OCI-LY1 (cell line): ENCODE measurements around the gene KRTAP10-2.

Source experiments
- EZH2 ChIP-seq: fragments of 200-600 bp; sonication (generic), shearing (Covaris generic); IDR thresholded peaks from 2 replicates; pipeline ENCODE4 v1.8.0; 2017; ENCODE audit warnings: borderline replicate concordance, mixed run types, mild to moderate bottlenecking, antibody characterized with exemption, low read length, moderate library complexity, mixed read lengths
- TF ChIP-seq, protein P1 (sequence below): fragments of 200-600 bp; sonication (generic), shearing (Covaris generic); IDR thresholded peaks from 2 replicates; pipeline ENCODE4 v1.5.1; 2017; ENCODE audit warnings: mild to moderate bottlenecking, antibody characterized with exemption, low read length, moderate library complexity, mixed read lengths

GRCh38 chr21:44548381-44548780, 2.9 kb downstream of the KRTAP10-2 start:
- TF ChIP-seq, protein P1, sequence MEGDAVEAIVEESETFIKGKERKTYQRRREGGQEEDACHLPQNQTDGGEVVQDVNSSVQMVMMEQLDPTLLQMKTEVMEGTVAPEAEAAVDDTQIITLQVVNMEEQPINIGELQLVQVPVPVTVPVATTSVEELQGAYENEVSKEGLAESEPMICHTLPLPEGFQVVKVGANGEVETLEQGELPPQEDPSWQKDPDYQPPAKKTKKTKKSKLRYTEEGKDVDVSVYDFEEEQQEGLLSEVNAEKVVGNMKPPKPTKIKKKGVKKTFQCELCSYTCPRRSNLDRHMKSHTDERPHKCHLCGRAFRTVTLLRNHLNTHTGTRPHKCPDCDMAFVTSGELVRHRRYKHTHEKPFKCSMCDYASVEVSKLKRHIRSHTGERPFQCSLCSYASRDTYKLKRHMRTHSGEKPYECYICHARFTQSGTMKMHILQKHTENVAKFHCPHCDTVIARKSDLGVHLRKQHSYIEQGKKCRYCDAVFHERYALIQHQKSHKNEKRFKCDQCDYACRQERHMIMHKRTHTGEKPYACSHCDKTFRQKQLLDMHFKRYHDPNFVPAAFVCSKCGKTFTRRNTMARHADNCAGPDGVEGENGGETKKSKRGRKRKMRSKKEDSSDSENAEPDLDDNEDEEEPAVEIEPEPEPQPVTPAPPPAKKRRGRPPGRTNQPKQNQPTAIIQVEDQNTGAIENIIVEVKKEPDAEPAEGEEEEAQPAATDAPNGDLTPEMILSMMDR, result no peak
- TF ChIP-seq EZH2, result no peak
